Naive thymus-derived CD4-positive, alpha-beta T cell (primary cell): Measurements from ENCODE around the gene TM9SF3. TPM values are rescaled to one million over a fixed set of nuclear protein-coding genes. Genes with fewer than 3 reads are reported as not detected.

ENCODE experiments used
- ATAC-seq: fragments of 150-1000 bp; cut with Tn5 transposase; 2 replicates; pipeline ENCODE4 v1.10.0; 2021; ENCODE audit warnings: mild to moderate bottlenecking, moderate library complexity
- CTCF ChIA-PET: fragments of 350-600 bp; sonication (Branson Sonifier 250); formaldehyde crosslinking; loops from one replicate; lab custom pipeline; 2021; ENCODE audit warnings: antibody characterized with exemption; lab: Charles Lee
- POLR2A ChIA-PET: fragments of 350-600 bp; sonication (Branson Sonifier 250); formaldehyde crosslinking; loops from one replicate; lab custom pipeline; 2021; ENCODE audit warnings: antibody characterized with exemption, inconsistent platforms; lab: Charles Lee
- DNase-seq, 9 donors: peaks; one replicate each; pipeline versions ENCODE4 v3.0.0 to v3.0.0-alpha.2; 2020 to 2022; ENCODE audit warnings: mixed read lengths in 1 of 9
- H3K27ac ChIP-seq: one replicate; pipeline ENCODE4 v1.7.0; 2013; ENCODE audit warnings: mild to moderate bottlenecking, low read depth, low read length, moderate library complexity
- H3K27me3 ChIP-seq, 2 donors: one replicate each; pipeline ENCODE4 v1.7.0; 2013; ENCODE audit warnings: low read length in 2 of 2, mild to moderate bottlenecking in 2 of 2, moderate library complexity in 2 of 2; ENCODE audit not compliant: control insufficient read depth in 2 of 2, insufficient read depth in 2 of 2
- H3K36me3 ChIP-seq, 3 experiments: 1 replicate in 2 of 3; 2 replicates in 1 of 3; pipeline ENCODE4 v1.7.0; 2013; ENCODE audit warnings: low read length in 3 of 3, mild to moderate bottlenecking in 3 of 3, moderate library complexity in 1 of 3; ENCODE audit not compliant: insufficient read depth in 3 of 3, control insufficient read depth in 2 of 3
- H3K4me1 ChIP-seq, 2 donors: one replicate each; pipeline ENCODE4 v1.7.0; 2013; ENCODE audit warnings: low read length in 2 of 2, mild to moderate bottlenecking in 2 of 2, moderate library complexity in 1 of 2; ENCODE audit not compliant: control insufficient read depth in 2 of 2, insufficient read depth in 2 of 2
- H3K4me3 ChIP-seq: 2 replicates; pipeline ENCODE4 v1.7.0; 2013; ENCODE audit warnings: mild to moderate bottlenecking, low read length
- H3K9me3 ChIP-seq, 3 experiments: 1 replicate in 2 of 3; 2 replicates in 1 of 3; pipeline ENCODE4 v1.7.0; 2013; ENCODE audit warnings: low read length in 3 of 3; ENCODE audit not compliant: control insufficient read depth in 2 of 3
- H3K27ac Mint-ChIP-seq, 9 donors: one replicate each; pipeline ENCODE4 v1.8.0; 2020 to 2022; ENCODE audit warnings: mixed read lengths in 9 of 9, mild to moderate bottlenecking in 8 of 9, moderate library complexity in 5 of 9, inconsistent platforms in 2 of 9
- H3K27me3 Mint-ChIP-seq, 5 donors: one replicate each; pipeline ENCODE4 v1.8.0; 2021 to 2022; ENCODE audit warnings: mixed read lengths in 5 of 5, mild to moderate bottlenecking in 1 of 5
- H3K36me3 Mint-ChIP-seq, 5 donors: one replicate each; pipeline ENCODE4 v1.8.0; 2020 to 2022; ENCODE audit warnings: mixed read lengths in 5 of 5, mild to moderate bottlenecking in 3 of 5, inconsistent platforms in 1 of 5
- H3K4me1 Mint-ChIP-seq, 7 donors: one replicate each; pipeline ENCODE4 v1.8.0; 2020 to 2022; ENCODE audit warnings: mixed read lengths in 7 of 7, mild to moderate bottlenecking in 3 of 7, inconsistent platforms in 1 of 7
- H3K4me3 Mint-ChIP-seq, 10 donors: one replicate each; pipeline ENCODE4 v1.8.0; 2020 to 2022; ENCODE audit warnings: mild to moderate bottlenecking in 10 of 10, mixed read lengths in 10 of 10, moderate library complexity in 6 of 10, inconsistent platforms in 2 of 10
- H3K9me3 Mint-ChIP-seq, 11 donors: one replicate each; pipeline ENCODE4 v1.8.0; 2020 to 2022; ENCODE audit warnings: mixed read lengths in 11 of 11, mild to moderate bottlenecking in 4 of 11, inconsistent platforms in 1 of 11, moderate library complexity in 1 of 11
- intact Hi-C, 2 donors: fragments of 100-400 bp; cut with micrococcal nuclease; formaldehyde crosslinking; loops; one replicate each; pipeline ENCODE4 v1.15.1; 2023
- polyA plus RNA-seq, 2 donors: library from polyadenylated mRNA; unstranded; fragments of 300-500 nt; fragmentation: Illumina TruSeq; gene quantifications; one replicate each; pipeline ENCODE4 v1.2.3, GENCODE V29; 2021
- total RNA-seq, 6 experiments: library from RNA in 5 of 6; stranded (reverse) in 5 of 6; gene quantifications; 1 replicate in 5 of 6; 2 replicates in 1 of 6; pipeline ENCODE4 v1.2.3 and lab custom pipeline; 2021 to 2026

TM9SF3 gene
- total and polyA plus RNA-seq, 7 experiments from 2014 or later, result 56.8 to 94.0 (median 80.5) TPM

- Histone ChIP-seq H3K36me3 (no peaks in the 10 kb centered on the region), H3K4me1 (peaks cover 0 to 9% of the 10 kb centered on the region in 2 donors), H3K4me3 (peak overlapping the region; percentile 48), H3K27ac (no peak overlapping the region), H3K27me3 (peaks cover 0 to 6% of the 10 kb centered on the region in 2 donors), H3K9me3 (no peaks in the 10 kb centered on the region)
- H3K27me3 Mint-ChIP-seq, result peaks cover 29 to 65% (median 36%) of the 10 kb centered on the region in 5 donors
- no peak for ATAC-seq
- no peak overlapping the region for H3K27ac Mint-ChIP-seq
- intact Hi-C loops, result loop anchor here in 1 of 2 donors (2.0 to 10.0 kb wide), 4 partner anchors 74 to 468 kb away; partner anchors contain the start of genes CCNJ and TM9SF3
- POLR2A ChIA-PET, result no interaction called here
- CTCF ChIA-PET, result no interaction called here
- peak overlapping the region; percentile 75 to 86 (median 80) for H3K4me3 Mint-ChIP-seq
- peaks cover 0 to 3% (median 0%) of the 10 kb centered on the region in 5 donors for H3K36me3 Mint-ChIP-seq
- peaks cover 8 to 24% (median 18%) of the 10 kb centered on the region in 7 donors for H3K4me1 Mint-ChIP-seq
- peaks cover 0 to 2% (median 0%) of the 10 kb centered on the region in 11 donors for H3K9me3 Mint-ChIP-seq
- DNase-seq, result no peak
Observed at GRCh38 chr10:96512524-96513304, 74.1 kb downstream of the TM9SF3 start.

- Mint-ChIP-seq H3K4me3 (peak overlapping the region in 6 of 10 donors; percentile 46 to 86 (median 78)), H3K36me3 (peaks cover 0 to 3% (median 0%) of the 10 kb centered on the region in 5 donors), H3K9me3 (peaks cover 0 to 2% (median 0%) of the 10 kb centered on the region in 11 donors), H3K27ac (peak overlapping the region in 1 of 9 donors; percentile 4), H3K27me3 (peaks cover 29 to 61% (median 36%) of the 10 kb centered on the region in 5 donors), H3K4me1 (peaks cover 8 to 24% (median 18%) of the 10 kb centered on the region in 7 donors)
- intact Hi-C loops, result loop anchor here (1.0 to 10.0 kb wide), 2 partner anchors 115 to 466 kb away; partner anchors contain the start of gene CCNJ (in 1 of the 2)
- ChIA-PET CTCF (interaction anchor here (1.9 kb wide), 1 partner anchor 13 kb away, joined by 6 read pairs; no protein-coding TSS in a partner anchor), POLR2A (interaction anchor here (0.6 kb wide), 1 partner anchor 1215 kb away, joined by 3 read pairs; no protein-coding TSS in a partner anchor)
- ATAC-seq (no peak), DNase-seq (peak in 1 of 9 donors; percentile 14)
- Histone ChIP-seq H3K9me3 (no peaks in the 10 kb centered on the region), H3K27me3 (peaks cover 0 to 6% of the 10 kb centered on the region in 2 donors), H3K36me3 (no peaks in the 10 kb centered on the region), H3K4me1 (peaks cover 0 to 9% of the 10 kb centered on the region in 2 donors), H3K27ac (no peak overlapping the region), H3K4me3 (no peak overlapping the region)
Observed at GRCh38 chr10:96511044-96511945, 75.5 kb downstream of the TM9SF3 start.

GRCh38 chr10:96509017-96509641 lies 77.7 kb downstream of the TM9SF3 start:
- ChIA-PET POLR2A (no interaction called here), CTCF (no interaction called here)
- Histone ChIP-seq H3K27ac (no peak overlapping the region), H3K9me3 (no peaks in the 10 kb centered on the region), H3K4me1 (peaks cover 0 to 6% of the 10 kb centered on the region in 2 donors), H3K36me3 (no peaks in the 10 kb centered on the region), H3K4me3 (no peak overlapping the region), H3K27me3 (peaks cover 0 to 6% of the 10 kb centered on the region in 2 donors)
- Mint-ChIP-seq H3K9me3 (no peaks in the 10 kb centered on the region), H3K36me3 (no peaks in the 10 kb centered on the region), H3K27me3 (peaks cover 17 to 41% (median 24%) of the 10 kb centered on the region in 5 donors), H3K4me1 (peaks cover 4 to 14% (median 13%) of the 10 kb centered on the region in 7 donors), H3K4me3 (no peak overlapping the region), H3K27ac (no peak overlapping the region)
- DNase-seq (no peak), ATAC-seq (no peak)
- intact Hi-C loops, result no loop called here

- POLR2A ChIA-PET, result no interaction called here
- Histone ChIP-seq H3K4me1 (no peaks in the 10 kb centered on the region), H3K27ac (no peak overlapping the region), H3K4me3 (no peak overlapping the region), H3K27me3 (peaks cover 0 to 6% of the 10 kb centered on the region in 2 donors), H3K36me3 (no peaks in the 10 kb centered on the region), H3K9me3 (no peaks in the 10 kb centered on the region)
- no peak for ATAC-seq
- Mint-ChIP-seq H3K27ac (peak overlapping the region in 1 of 9 donors; percentile 6), H3K36me3 (no peaks in the 10 kb centered on the region), H3K27me3 (peaks cover 13 to 28% (median 14%) of the 10 kb centered on the region in 5 donors), H3K4me1 (peaks cover 0 to 4% (median 3%) of the 10 kb centered on the region in 7 donors), H3K4me3 (no peak overlapping the region), H3K9me3 (no peaks in the 10 kb centered on the region)
- intact Hi-C loops, result no loop called here
- CTCF ChIA-PET, result no interaction called here
- DNase-seq, result no peak
Observed at GRCh38 chr10:96507044-96507443, 79.8 kb downstream of the TM9SF3 start.

- ATAC-seq, result no peak
- intact Hi-C loops, result no loop called here
- no peaks in the 10 kb centered on the region for H3K4me1 ChIP-seq
- Mint-ChIP-seq H3K9me3 (no peaks in the 10 kb centered on the region), H3K27me3 (peaks cover 7 to 15% (median 13%) of the 10 kb centered on the region in 5 donors), H3K4me1 (peaks cover 0 to 1% (median 0%) of the 10 kb centered on the region in 7 donors), H3K27ac (no peak overlapping the region), H3K36me3 (no peaks in the 10 kb centered on the region), H3K4me3 (no peak overlapping the region)
- ChIA-PET POLR2A (interaction anchor here (0.7 kb wide), 1 partner anchor 371 kb away, joined by 3 read pairs; no protein-coding TSS in a partner anchor), CTCF (no interaction called here)
- H3K27me3 ChIP-seq, result peaks cover 0 to 3% of the 10 kb centered on the region in 2 donors
- no peaks in the 10 kb centered on the region for H3K9me3 ChIP-seq
- no peak overlapping the region for H3K27ac ChIP-seq
- H3K4me3 ChIP-seq, result no peak overlapping the region
- no peaks in the 10 kb centered on the region for H3K36me3 ChIP-seq
- DNase-seq, result no peak
Observed at GRCh38 chr10:96505150-96506136, 81.4 kb downstream of the TM9SF3 start.
